GM10266 (cell line): ENCODE data around the gene OR52W1.

Source experiments
- DNase-seq: peaks from one replicate; pipeline ENCODE4 v3.0.0; 2012; ENCODE audit errors: extremely low spot score
- CTCF ChIP-seq: IDR thresholded peaks from 2 replicates; pipeline ENCODE4 v1.5.1; 2012; ENCODE audit warnings: mild to moderate bottlenecking, low read depth; ENCODE audit not compliant: control insufficient read depth, insufficient read depth; ENCODE audit errors: missing control alignments

OR52W1 gene

GRCh38 chr11:6194065-6194581, 4.9 kb upstream of the OR52W1 start:
- DNase-seq = no peak
- TF ChIP-seq CTCF = no peak

GRCh38 chr11:6196396-6196795, 2.6 kb upstream of the OR52W1 start:
- TF ChIP-seq CTCF = no peak
- no peak for DNase-seq

GRCh38 chr11:6197466-6198200, 1.4 kb upstream of the OR52W1 start:
- no peak for TF ChIP-seq CTCF
- DNase-seq = no peak

- TF ChIP-seq CTCF = no peak
- no peak for DNase-seq
Measured at GRCh38 chr11:6200975-6201374, 2.0 kb downstream of the OR52W1 start.

GRCh38 chr11:6201481-6201880, 2.5 kb downstream of the OR52W1 start:
- no peak for TF ChIP-seq CTCF
- no peak for DNase-seq

GRCh38 chr11:6202041-6202440, 3.0 kb downstream of the OR52W1 start:
- no peak for TF ChIP-seq CTCF
- DNase-seq = no peak

- no peak for TF ChIP-seq CTCF
- DNase-seq = peak; percentile 29
Measured at GRCh38 chr11:6203327-6203726, 4.3 kb downstream of the OR52W1 start.
